IPS DF 4.7 (cell line): ENCODE data around the gene CBX4.

ENCODE experiments used
- DNase-seq: peaks from one replicate; pipeline ENCODE4 v3.0.0-alpha.2; 2013; ENCODE audit warnings: low spot score; ENCODE audit errors: extremely low read depth

Gene CBX4

DNA sequence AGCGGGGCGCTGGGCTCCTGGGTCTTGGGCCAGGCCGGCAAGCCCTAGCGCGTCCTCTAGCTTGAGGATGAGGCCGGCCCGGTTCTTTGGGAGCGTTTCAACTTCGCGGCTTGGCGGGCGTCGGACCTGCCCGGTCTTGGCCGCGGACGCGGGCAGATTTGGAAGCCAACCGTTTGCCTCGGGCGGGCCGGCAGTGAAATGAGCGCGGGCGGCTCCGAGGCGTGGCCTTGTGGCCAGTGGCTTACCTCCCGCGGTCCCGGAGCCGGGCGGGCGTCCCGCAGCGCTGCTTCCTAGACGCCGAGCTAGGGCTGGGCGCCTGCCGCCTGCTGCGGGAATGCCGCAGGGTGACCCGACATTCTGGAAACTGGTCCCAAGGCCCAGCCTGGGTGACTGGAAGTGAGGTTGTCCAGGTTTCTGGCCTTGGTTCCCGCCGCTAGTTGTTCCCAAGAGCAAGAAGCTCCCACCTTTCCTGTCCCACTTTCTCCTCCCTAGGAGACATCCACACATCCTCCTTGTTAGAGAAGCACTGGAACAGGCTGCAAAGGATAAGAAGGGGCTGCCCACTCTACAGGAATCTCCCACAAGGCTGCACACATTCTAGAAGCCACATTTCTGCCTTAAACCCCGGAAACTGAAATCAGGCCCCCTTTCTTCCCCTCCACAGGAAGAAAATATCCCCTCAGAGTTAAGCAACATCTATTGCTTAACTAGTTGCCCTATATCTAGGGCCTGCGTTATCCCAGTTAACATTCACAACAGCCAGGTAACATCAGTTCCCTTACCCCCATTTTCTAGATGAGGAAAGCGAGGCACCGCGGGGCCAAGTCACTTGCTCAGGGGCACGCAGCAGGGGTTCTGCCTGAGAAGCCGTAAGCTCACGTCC lies 37.8 kb downstream of the CBX4 start:
- no peak for DNase-seq

DNA sequence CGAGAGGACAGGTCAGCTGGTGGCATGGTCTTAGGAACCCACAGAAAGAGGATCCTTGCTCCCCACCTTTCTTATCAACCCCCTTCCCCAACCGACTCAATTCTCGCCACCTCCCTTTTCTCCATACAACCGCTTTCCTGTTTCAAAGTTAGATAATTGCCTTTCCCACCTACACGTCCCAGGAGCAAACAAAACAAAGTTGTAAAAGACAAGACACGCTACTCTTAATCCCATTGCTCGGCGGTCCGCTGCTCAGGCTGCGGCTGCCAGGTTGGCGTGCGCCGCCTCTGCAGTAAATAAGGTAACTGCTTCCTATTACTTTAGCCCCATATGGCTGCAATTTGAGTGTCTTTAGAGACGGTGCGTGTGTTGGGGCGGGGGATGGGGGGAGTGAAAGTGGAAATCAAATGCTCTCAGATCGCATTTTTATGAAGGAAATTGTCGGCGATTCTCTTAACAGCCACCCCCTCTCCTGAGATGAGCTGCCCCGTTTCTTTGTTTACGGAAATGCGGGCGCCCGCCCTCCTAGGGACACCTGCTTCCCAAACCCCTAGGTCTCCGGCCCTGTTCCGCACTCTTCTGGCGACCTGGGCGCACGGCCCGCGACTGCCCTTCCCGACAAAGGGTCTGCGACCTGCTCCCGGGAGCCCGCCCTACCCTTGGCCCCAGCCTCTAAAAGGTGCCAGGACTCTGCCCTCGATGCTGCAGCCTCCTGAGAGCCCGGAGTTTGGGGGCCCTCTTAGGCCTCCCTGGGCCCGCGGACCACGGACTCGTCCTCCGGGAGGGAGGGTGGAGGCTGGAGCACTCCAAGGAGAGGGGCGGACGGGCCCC lies 38.7 kb downstream of the CBX4 start:
- no peak for DNase-seq

DNA sequence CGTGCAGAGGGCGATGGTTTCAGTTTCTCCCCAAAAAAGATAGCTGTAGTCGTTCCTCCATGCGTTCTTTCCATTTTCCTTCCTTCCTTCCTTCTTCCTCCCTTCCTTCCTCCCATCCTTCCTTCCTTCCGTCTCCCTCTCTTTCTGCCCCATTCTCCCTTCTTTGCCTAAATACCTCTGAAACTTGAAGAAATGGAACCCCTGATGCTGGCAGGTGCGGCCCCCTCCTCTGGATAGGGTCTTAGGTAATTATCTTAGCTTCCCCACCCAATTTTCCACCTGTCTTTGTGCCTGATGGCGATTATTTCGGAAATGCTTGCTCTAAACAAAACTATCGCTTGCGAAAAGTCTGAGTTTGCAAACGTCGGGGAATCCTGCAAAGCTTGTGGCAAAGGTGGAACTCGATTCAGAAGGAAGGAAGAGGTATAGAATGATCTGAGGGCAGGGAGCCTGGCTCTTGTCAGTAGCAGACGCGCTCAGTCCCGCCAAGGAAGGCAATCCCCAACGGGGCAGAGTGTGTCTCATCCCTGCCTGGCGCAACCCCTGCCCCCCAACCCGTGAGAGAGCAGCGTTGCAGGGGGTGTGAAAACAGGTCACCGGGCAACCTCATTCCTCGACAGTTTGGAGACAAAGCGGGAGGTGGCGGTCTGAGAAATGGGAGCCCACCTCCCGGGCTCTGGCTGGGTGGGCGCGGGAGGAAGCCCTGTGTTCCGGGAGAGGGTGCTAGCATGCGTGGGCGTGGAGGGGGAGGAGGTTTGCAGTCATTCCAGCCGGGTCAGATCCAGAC lies 39.5 kb downstream of the CBX4 start:
- DNase-seq, result no peak

DNA sequence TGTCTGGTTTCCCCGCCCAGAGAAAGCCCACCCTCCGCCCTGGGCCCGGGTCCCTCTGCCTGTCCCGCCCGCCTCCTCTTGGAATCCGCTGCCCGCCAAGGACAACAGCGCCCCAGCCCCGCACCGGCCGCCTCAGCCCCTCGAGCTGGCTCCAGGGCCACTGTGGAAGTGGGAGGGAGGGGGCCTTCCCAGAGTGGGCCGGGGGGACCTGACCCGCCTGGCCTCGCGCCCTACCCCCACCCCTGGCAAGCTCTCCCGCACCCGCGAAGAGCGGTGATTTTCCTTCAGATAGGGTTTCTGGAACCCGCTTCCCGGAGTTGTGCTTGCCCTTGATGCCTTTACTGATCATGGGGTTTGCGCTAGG lies 40.1 kb downstream of the CBX4 start:
- no peak for DNase-seq

DNA sequence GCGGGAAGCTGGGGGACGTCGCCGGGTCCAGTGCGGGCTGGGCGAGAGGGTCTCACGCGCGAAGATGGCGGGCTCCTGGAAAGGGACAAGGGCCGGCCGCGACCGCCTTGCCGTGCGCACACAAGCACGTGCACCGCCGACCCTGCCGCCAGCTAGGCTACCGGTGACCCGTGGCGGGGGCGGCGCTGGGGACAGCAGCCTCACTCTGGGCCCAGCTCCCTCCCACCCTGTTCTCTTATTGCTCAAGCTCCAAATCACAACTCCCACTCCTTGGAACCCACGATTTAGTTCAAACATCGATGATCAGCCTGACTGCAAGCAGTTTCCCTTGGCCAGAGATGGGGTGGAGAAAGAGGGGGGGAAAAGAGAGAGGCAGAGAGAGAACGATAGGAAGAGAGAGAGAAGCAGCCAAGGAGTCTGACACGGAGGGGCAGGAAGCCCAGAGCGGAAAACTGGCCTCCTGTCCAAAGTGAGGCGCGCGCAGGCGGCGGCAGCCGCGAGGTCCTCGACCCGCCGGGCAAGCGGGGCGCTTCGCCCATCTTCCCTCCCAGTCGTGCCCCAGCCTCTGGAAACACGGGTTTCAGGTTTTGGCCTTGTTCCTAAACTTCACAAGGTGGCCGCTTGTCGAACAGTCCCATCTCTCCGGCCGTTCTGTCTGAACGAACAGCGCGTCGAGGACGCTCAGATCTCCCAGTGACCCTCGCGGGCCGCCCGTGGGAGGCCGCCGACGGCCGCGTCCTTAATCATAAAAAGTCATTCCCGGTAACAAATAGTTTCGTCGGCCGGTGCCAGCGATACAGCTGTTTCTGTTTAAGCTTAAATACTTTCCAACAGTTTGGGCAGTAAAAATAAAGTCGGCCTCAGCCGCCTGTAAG lies 40.7 kb downstream of the CBX4 start:
- no peak for DNase-seq

DNA sequence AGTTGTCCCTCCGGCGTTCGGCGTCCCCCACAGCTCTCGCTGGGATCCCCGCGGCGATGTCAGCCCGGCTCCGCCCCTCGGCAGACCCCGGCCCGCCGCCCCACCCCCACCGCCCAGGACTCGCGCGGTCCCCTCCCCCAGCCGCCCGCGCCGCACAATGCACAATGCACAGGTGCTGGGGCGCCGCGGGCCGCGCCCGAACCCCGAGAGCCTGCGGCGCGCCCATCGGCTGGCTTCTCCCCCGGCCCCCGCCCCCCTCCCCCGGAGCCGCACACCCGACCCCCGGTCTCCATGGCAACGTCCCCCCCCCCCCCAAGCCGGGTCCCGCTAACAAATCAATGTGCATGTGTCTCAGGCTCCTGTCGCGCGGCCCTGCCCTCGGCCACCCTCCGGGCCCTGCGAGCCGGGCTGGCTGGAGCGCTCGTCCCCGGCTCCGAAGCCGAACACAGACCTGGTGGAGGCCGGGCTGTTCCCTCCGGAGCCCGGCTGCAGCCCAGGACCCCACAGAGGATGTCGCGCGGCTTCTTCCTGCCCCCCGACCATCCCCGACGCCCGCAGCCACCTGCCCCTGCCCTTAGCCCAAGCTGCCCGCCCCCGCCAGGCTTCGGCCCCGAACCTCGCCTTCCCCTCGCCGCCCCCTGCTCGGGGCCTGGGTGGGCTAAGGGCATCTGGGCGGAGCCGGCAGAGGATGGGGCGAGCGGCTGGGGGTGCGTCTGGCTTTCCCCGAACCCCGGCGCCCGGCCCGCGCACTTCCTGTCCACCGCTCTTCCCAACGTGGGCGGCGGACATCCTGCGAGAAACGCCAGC lies 41.5 kb downstream of the CBX4 start:
- no peak for DNase-seq

DNA sequence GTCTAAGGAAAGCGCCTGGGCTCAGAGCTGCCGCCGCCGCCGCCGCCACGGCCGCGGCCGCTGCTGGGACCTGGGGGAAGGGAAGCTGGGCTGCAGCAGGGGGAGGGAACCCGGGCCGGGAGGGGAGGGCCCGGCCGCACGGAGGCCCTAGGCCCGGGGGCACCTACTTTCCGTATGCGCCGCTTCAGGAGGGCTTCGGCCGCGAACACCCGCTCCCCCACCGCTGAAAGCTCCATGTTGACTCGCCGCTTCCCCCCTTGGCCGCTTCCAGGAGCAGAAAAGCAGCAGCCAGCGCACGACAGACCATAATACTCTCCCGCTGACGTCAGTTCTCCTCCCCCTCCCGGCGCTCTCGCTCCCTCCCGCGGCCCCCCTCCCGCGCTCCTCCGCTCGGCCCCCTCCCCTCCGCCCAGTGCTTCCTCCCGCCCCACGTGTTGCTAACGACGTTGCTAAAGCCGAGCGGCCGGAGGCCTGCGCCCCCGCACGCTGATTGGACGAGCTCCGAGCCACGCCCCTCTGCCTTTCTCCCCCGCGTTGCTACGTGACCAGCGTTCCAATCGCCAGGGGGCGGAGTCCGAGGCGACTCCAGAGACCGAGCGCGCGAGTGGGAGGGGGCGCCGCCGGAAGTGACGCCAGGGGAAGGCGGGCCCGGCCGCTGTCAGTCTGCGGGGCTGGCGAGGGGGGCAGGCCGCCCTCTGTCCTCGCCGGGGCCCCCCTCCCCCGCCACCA lies 42.3 kb downstream of the CBX4 start, which contains the start of gene CBX8:
Gene CBX8 (minus strand): TSS at position 315 of the 729 bp plus-strand sequence. CDS start 79 bp downstream, at position 236.
- DNase-seq, result peak; percentile 92

DNA sequence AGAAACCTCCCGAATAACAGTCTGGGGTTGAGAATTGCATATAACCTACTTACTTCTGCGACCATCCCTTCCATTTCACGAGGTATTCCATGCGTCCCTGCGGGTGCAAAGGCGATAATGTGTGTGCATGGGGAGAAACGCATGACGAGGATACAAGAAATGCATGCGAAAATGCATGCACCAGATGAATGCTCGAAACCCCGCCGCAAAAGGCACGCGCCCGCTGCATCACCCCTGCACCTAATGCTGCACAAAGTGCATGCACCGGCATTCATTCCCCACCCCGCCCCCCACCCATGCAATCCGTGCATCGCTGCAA lies 42.8 kb downstream of the CBX4 start:
- no peak for DNase-seq

DNA sequence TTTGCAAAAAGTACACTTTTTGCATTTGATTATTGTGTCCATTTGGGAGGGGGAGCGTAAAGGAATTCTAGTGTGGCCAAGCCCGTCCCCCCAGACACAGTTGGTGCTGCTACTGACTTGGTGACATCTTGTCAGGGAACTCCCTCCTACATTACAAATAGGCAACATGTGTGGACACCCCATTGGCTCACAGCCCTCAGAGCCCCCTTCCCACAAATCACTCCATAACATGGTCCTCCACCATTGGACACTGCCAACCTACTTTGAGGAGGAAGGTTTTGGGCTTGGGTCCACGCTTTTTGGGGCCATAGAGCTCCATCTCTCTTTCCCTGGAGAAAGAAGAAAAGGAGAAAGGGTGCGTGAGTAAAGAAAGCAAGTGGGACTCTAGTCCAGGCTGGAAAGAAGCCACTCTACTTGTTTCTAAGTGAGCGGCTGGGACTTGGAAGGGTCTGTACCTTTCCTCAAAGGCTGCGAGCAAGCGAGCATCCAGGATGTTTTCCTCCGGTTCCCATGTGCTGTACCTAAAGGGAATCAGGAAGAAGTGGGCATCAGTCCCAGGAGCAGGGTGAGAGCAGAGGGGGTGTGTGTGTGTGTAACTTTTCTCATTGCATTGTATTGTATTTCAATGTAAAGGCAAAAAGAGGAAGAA lies 43.3 kb downstream of the CBX4 start:
- DNase-seq, result no peak

DNA sequence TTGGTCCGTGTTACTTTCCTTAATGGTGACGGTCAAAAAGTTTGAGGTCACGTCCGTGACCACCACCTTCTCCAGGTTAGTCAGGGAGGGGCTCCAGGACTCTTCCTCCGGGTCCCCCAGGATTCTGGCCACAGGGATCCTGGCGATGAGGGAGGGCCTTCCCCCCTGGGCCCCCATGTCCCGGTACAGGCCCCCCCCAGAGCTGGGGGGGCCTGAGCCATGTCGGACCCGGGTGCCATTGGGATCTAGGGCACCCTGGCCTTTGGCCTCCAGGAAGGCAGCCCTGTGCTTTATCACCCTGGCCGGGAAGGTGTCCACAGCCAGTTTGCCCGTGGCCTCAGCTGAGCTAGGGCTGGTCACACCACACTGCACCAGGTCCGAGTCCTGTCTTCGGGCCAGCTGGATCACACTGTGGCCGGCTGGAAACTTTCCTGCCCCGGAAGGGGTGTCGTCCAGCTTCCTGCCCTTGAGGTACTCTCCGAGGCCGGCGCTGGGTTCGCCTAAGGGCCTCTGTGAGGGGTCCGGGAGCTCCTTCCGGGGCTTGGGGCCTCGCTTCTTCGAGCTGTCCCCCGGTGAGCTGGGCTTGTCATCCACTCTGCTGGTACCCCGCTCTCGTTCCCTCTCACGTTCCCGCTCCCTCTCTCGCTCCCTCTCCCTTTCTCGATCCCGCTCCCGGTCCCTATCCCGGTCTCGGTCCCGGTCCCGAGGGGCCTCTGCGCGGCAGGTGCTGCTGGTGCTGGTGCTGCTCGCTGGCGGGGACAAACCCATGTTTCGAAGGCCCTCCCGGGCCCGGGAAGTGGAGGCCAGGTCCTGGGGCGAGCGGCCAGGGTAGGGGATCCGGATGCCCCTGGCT lies 44.4 kb downstream of the CBX4 start:
- no peak for DNase-seq

DNA sequence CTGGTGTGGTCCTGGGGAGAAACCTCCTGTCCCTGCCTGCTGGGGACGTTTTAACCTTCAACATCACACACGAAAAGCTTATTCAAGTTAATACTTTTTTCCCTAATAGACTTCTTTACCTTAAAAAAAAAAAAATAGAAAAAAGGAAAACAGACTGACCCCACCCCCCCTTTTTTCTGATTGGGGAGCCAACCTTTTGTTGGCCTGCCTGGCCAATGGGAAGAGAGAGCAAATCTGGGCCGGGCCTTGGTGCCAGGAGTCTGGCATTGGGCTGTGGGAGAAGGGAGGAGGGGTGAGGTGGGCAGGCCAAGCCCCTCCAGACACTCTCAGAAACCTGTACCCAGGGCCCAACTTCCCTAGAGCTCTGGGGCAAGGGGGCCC lies 45.3 kb downstream of the CBX4 start:
- no peak for DNase-seq

DNA sequence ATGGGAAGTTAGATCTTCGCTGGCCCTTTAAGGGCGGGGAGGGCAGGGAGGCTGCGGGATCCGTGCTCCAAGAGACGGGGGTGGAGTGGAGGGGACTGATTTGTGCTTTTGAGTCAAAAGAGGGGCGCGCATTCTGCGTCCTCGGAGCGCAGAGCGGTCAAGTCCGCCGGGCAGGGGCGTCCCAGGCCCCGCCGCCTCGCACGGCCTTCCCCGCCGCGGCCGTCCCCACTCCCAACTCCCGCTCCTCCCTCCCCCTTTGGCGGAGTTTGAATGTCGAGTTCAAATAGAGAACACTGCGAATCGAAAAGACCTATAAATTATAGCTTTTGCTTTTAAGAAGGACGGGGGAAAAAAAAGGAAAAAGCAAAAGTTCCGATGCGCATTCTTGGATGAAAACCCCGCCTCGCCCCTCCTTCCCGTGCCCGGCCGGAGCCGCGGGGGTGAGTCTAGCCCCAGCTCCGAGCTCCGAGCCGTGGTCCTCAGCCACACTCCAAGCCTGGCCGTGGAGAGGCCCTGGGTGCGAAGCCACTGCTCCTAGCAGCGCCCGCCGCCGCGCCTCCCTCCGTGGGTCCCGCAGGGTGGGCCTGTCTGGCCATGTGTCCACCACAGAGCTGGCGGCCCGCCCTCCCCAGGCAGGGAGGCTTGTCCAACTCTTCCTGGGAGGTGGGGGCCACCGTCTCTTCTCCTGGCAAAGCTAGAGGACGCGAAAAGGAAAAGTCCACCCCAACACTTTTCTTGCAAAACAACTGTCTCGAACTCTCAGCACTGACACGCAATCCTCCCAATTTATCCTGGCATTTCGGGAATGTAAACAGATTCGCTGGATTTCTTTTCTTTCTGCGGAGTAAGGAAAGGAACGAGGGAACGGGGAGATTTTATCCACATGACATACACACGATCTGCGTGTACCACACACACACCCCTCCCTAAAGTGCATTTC lies 46.0 kb downstream of the CBX4 start:
- no peak for DNase-seq

DNA sequence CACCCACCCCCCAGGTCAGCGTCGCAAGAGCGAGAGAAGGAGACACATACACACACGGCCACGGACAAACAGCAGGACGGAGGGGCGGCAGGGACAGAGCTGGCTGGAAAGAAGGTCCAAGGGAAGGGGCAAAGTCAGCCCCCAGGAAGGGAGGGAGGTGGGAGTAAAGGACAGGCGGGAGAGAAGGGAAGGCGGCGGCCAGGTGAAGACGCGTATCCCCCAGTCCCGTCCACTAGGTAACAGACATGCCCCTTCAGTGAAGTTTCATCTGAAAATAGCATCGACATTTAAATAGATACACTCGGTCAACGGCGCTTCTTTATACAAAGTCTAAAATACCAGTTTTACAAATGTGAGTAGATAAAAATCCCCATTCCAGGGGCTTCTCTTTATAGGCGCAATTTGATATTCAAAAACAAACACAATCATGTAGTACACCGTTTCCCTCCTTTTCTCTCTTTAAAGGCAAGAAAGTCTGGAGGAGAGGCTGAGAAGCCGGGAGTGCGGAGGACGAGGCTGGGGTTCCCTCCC lies 46.8 kb downstream of the CBX4 start:
- no peak for DNase-seq

DNA sequence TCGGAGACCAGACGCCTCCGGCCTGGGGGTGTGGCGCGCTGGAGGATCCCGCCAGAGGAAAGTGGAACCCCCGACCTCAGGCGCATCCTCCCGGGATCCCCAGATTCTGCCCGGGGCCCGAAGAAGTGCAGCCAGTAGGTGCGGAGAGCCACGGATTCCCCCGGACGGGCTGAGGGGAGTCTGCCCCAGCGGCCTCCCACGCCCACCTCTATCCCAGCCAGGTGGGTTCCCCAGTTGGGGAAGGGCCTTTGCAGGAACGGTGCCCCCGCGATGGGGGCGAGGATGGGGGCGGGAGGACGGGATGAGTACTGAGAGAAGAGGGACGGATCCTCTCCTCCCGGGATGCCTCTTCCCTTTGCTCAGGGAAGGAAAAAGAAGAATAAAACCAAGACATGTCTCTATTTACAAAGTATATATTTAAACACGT lies 47.5 kb downstream of the CBX4 start:
- DNase-seq, result no peak

DNA sequence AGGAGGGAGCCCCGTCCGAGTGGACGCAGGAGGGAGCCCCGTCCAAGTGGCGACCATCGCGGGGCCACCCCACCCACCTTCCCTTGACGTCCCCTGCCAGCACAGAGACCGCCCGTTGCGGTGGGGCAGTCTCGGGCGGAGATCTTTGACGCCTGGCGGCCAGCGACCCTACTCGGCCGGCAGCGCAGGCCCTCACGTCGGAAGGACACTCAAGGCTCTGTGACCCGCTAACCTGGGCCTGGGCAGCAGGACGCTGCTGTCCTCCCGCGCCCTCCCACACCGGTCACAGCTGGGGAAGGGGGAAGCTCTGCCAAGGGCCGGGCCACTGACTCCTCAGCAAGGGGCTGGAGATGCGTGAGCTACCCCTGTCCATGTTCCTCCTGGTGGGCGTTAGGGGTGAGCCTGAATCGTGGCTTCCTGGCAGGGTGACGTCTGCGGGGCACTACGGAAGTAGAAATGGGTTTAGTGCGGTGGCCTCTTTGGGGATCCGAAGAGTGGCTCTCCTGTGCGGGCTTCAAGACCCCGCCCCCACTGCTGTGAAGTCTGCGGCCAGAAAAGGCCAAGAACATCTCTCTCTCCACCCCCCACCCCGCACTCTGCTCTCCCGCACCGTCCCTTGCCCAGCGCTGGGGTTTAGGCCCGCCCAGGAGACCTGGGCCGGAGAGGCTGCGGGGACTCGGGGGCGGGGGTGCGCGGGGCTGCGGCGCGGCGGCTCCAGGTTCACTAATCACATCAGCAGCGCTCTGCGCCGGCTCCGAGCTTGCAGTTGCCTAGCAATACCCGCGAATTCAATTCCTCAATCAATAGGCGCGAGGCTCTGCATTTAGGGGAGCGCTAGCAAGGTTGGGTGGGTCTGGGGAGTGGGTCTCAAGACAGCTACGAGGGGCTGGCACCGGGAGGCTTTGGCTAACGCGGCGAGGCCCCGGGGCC lies 48.2 kb downstream of the CBX4 start:
- no peak for DNase-seq
